CD4-positive, alpha-beta T cell (primary cell): ENCODE results near the gene SCUBE2. TPM values are rescaled to one million over a fixed set of nuclear protein-coding genes. Genes with fewer than 3 reads are reported as not detected.

Experiments
- ATAC-seq: fragments of 200-7000 bp; cut with Tn5 transposase; one replicate; pipeline ENCODE4 v1.10.0; 2022; ENCODE audit warnings: mild to moderate bottlenecking; ENCODE audit not compliant: poor library complexity
- CTCF ChIA-PET: fragments of 350-600 bp; sonication (Branson Sonifier 250); formaldehyde crosslinking; loops from one replicate; lab custom pipeline; 2021; ENCODE audit warnings: antibody characterized with exemption, inconsistent platforms; lab: Charles Lee
- POLR2A ChIA-PET: fragments of 350-600 bp; sonication (Branson Sonifier 250); formaldehyde crosslinking; loops from one replicate; lab custom pipeline; 2021; ENCODE audit warnings: antibody characterized with exemption, inconsistent platforms; lab: Charles Lee
- DNase-seq, 14 experiments: peaks; one replicate each; pipeline ENCODE4 v3.0.0-alpha.2; 2013 to 2020; ENCODE audit warnings: mixed read lengths in 2 of 14
- H3K27ac ChIP-seq, 2 donors: one replicate each; pipeline versions ENCODE4 v1.5.1 to v1.7.0; 2013; ENCODE audit warnings: low read length in 2 of 2, low read depth in 1 of 2, mild to moderate bottlenecking in 1 of 2
- H3K27me3 ChIP-seq, 2 experiments: 1 replicate in 1 of 2; 2 replicates in 1 of 2; pipeline versions ENCODE4 v1.6.1 to v1.7.0; 2013; ENCODE audit warnings: low read length in 2 of 2, control low read depth in 1 of 2, mild to moderate bottlenecking in 1 of 2, moderate library complexity in 1 of 2; ENCODE audit not compliant: insufficient read depth in 2 of 2, control insufficient read depth in 1 of 2
- H3K36me3 ChIP-seq: one replicate; pipeline ENCODE4 v1.6.1; 2013; ENCODE audit warnings: low read length, control low read depth; ENCODE audit not compliant: insufficient read depth
- H3K4me1 ChIP-seq: one replicate; pipeline ENCODE4 v1.6.1; 2013; ENCODE audit warnings: low read length, control low read depth; ENCODE audit not compliant: insufficient read depth
- H3K4me3 ChIP-seq: one replicate; pipeline ENCODE4 v1.5.1; 2013; ENCODE audit warnings: mild to moderate bottlenecking, low read length, moderate library complexity
- H3K9me3 ChIP-seq, 2 experiments: 1 replicate in 1 of 2; 2 replicates in 1 of 2; pipeline versions ENCODE4 v1.6.1 to v1.7.0; 2013; ENCODE audit warnings: low read length in 2 of 2, mild to moderate bottlenecking in 2 of 2, control low read depth in 1 of 2, moderate library complexity in 1 of 2; ENCODE audit not compliant: control insufficient read depth in 1 of 2, insufficient read depth in 1 of 2
- H3K27ac Mint-ChIP-seq: one replicate; pipeline ENCODE4 v1.8.0; 2020; ENCODE audit warnings: mixed read lengths
- H3K27me3 Mint-ChIP-seq: one replicate; pipeline ENCODE4 v1.8.0; 2021; ENCODE audit warnings: mixed read lengths
- H3K36me3 Mint-ChIP-seq: one replicate; pipeline ENCODE4 v1.8.0; 2021; ENCODE audit warnings: low read depth, mixed read lengths
- H3K4me1 Mint-ChIP-seq: one replicate; pipeline ENCODE4 v1.8.0; 2021; ENCODE audit warnings: low read depth, mixed read lengths
- H3K4me3 Mint-ChIP-seq: one replicate; pipeline ENCODE4 v1.8.0; 2020; ENCODE audit warnings: mild to moderate bottlenecking, mixed read lengths
- H3K9me3 Mint-ChIP-seq: one replicate; pipeline ENCODE4 v1.8.0; 2020; ENCODE audit warnings: mixed read lengths
- CTCF ChIP-seq: fragments of 200-600 bp; IDR thresholded peaks from one replicate; pipeline ENCODE4 v1.8.0; 2022; ENCODE audit warnings: antibody characterized with exemption, mild to moderate bottlenecking
- intact Hi-C, 2 experiments: fragments of 100-400 bp; cut with DNase I in 1 of 2; cut with micrococcal nuclease in 1 of 2; formaldehyde crosslinking; loops; one replicate each; pipeline versions ENCODE4 v1.15.1 to v1.9.0; 2023 to 2025; cut with DNase I, micrococcal nuclease
- total RNA-seq, 174 experiments: library from RNA in 2 of 174; stranded (reverse) in 2 of 174; gene quantifications; one replicate each; pipeline ENCODE4 v1.2.3 and lab custom pipeline; 2021 to 2026

Gene SCUBE2
- total RNA-seq, 2 experiments from 2014 or later, result 0.17 TPM; not detected in 1

GRCh38 chr11:9039863-9040262, 51.5 kb downstream of the SCUBE2 start:
- H3K9me3 Mint-ChIP-seq, result no peaks in the 10 kb centered on the region
- H3K27me3 Mint-ChIP-seq, result peaks cover 8% of the 10 kb centered on the region

GRCh38 chr11:9039198-9039597, 52.2 kb downstream of the SCUBE2 start:
- intact Hi-C loops, result no loop called here
- ChIA-PET CTCF (no interaction called here), POLR2A (no interaction called here)
- H3K9me3 Mint-ChIP-seq, result no peaks in the 10 kb centered on the region
- peaks cover 8% of the 10 kb centered on the region for H3K27me3 Mint-ChIP-seq
- H3K4me1 Mint-ChIP-seq, result no peaks in the 10 kb centered on the region
- ATAC-seq (no peak), DNase-seq (peak in 3 of 14 experiments; percentile 3 to 29 (median 28))
- Histone ChIP-seq H3K4me3 (no peak overlapping the region), H3K27ac (no peak overlapping the region), H3K36me3 (no peaks in the 10 kb centered on the region), H3K9me3 (no peaks in the 10 kb centered on the region), H3K27me3 (peaks cover 3% of the 10 kb centered on the region in 2 experiments), H3K4me1 (no peaks in the 10 kb centered on the region)
- no peak overlapping the region for H3K27ac Mint-ChIP-seq
- TF ChIP-seq CTCF, result no peak
- no peak overlapping the region for H3K4me3 Mint-ChIP-seq
- no peaks in the 10 kb centered on the region for H3K36me3 Mint-ChIP-seq

More at GRCh38 chr11:9039863-9040262, 51.5 kb downstream of the SCUBE2 start:
- H3K36me3 ChIP-seq, result no peaks in the 10 kb centered on the region
- ATAC-seq (no peak), DNase-seq (no peak)
- H3K36me3 Mint-ChIP-seq, result no peaks in the 10 kb centered on the region
- intact Hi-C loops, result no loop called here
- no peak overlapping the region for H3K4me3 ChIP-seq
- H3K9me3 ChIP-seq, result no peaks in the 10 kb centered on the region
- ChIA-PET CTCF (no interaction called here), POLR2A (no interaction called here)
- no peaks in the 10 kb centered on the region for H3K4me1 Mint-ChIP-seq
- no peak overlapping the region for H3K27ac ChIP-seq
- TF ChIP-seq CTCF, result no peak
- H3K4me1 ChIP-seq, result no peaks in the 10 kb centered on the region
- H3K4me3 Mint-ChIP-seq, result no peak overlapping the region
- H3K27me3 ChIP-seq, result peaks cover 3% of the 10 kb centered on the region in 2 experiments
- no peak overlapping the region for H3K27ac Mint-ChIP-seq

GRCh38 chr11:9038541-9038940, 52.9 kb downstream of the SCUBE2 start:
- Histone ChIP-seq H3K4me3 (no peak overlapping the region), H3K9me3 (no peaks in the 10 kb centered on the region), H3K27me3 (peaks cover 3% of the 10 kb centered on the region in 2 experiments), H3K36me3 (no peaks in the 10 kb centered on the region), H3K4me1 (no peaks in the 10 kb centered on the region), H3K27ac (no peak overlapping the region)
- DNase-seq, result peak in 1 of 14 experiments; percentile 8
- ChIA-PET CTCF (no interaction called here), POLR2A (no interaction called here)
- no peaks in the 10 kb centered on the region for H3K36me3 Mint-ChIP-seq
- no peaks in the 10 kb centered on the region for H3K4me1 Mint-ChIP-seq
- H3K27ac Mint-ChIP-seq, result no peak overlapping the region
- no peaks in the 10 kb centered on the region for H3K9me3 Mint-ChIP-seq
- ATAC-seq, result no peak
- TF ChIP-seq CTCF, result no peak
- H3K27me3 Mint-ChIP-seq, result peaks cover 8% of the 10 kb centered on the region
- intact Hi-C loops, result no loop called here
- H3K4me3 Mint-ChIP-seq, result no peak overlapping the region
